ENCODE measurements around the gene NFASC. TPM values are rescaled to one million over a fixed set of nuclear protein-coding genes. Genes with fewer than 3 reads are reported as not detected.

The NFASC gene
- total RNA-seq, 1 donor, result 36.9 TPM

- Histone ChIP-seq H3K27me3 (ENCODE audit: insufficient read depth, low read length) (no peaks in the 10 kb centered on the region), H3K27ac (ENCODE audit: low read depth, low read length) (no peak overlapping the region), H3K79me2 (ENCODE audit: insufficient read depth, low read length) (no peaks in the 10 kb centered on the region), H3K4me1 (ENCODE audit: insufficient read depth, low read length) (no peaks in the 10 kb centered on the region), H3K4me3 (ENCODE audit: insufficient read depth, low read length) (no peak overlapping the region), H4K20me1 (ENCODE audit: insufficient read depth, low read length) (no peaks in the 10 kb centered on the region), H3K36me3 (ENCODE audit: insufficient read depth, low read length) (peaks cover 28% of the 10 kb centered on the region), H2AFZ (ENCODE audit: low read length) (no peak overlapping the region), H3K9me3 (ENCODE audit: low read depth, low read length) (no peaks in the 10 kb centered on the region), H3K4me2 (ENCODE audit: insufficient read depth, low read length) (no peak overlapping the region)
- TF ChIP-seq, protein P1, sequence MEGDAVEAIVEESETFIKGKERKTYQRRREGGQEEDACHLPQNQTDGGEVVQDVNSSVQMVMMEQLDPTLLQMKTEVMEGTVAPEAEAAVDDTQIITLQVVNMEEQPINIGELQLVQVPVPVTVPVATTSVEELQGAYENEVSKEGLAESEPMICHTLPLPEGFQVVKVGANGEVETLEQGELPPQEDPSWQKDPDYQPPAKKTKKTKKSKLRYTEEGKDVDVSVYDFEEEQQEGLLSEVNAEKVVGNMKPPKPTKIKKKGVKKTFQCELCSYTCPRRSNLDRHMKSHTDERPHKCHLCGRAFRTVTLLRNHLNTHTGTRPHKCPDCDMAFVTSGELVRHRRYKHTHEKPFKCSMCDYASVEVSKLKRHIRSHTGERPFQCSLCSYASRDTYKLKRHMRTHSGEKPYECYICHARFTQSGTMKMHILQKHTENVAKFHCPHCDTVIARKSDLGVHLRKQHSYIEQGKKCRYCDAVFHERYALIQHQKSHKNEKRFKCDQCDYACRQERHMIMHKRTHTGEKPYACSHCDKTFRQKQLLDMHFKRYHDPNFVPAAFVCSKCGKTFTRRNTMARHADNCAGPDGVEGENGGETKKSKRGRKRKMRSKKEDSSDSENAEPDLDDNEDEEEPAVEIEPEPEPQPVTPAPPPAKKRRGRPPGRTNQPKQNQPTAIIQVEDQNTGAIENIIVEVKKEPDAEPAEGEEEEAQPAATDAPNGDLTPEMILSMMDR (IDR thresholded peaks at IDR 0.05; ENCODE audit: extremely low read depth, low read depth, low read length), result no peak
- peak; percentile 47 for DNase-seq (ENCODE audit: insufficient read length, low spot score, missing footprints)
Observed at GRCh38 chr1:204978782-204979181, 108.1 kb downstream of the NFASC start.

GRCh38 chr1:204979306-204979705 lies 108.6 kb downstream of the NFASC start:
- H3K27ac ChIP-seq (ENCODE audit: low read depth, low read length), result no peak overlapping the region
- no peak overlapping the region for H3K4me2 ChIP-seq (ENCODE audit: insufficient read depth, low read length)
- DNase-seq (ENCODE audit: insufficient read length, low spot score, missing footprints), result no peak
- no peak overlapping the region for H2AFZ ChIP-seq (ENCODE audit: low read length)
- no peaks in the 10 kb centered on the region for H3K27me3 ChIP-seq (ENCODE audit: insufficient read depth, low read length)
- TF ChIP-seq, protein P1 (IDR thresholded peaks at IDR 0.05; ENCODE audit: extremely low read depth, low read depth, low read length), result no peak
- no peaks in the 10 kb centered on the region for H3K4me1 ChIP-seq (ENCODE audit: insufficient read depth, low read length)
- H3K79me2 ChIP-seq (ENCODE audit: insufficient read depth, low read length), result no peaks in the 10 kb centered on the region
- H3K9me3 ChIP-seq (ENCODE audit: low read depth, low read length), result no peaks in the 10 kb centered on the region
- H3K36me3 ChIP-seq (ENCODE audit: insufficient read depth, low read length), result peaks cover 27% of the 10 kb centered on the region
- no peaks in the 10 kb centered on the region for H4K20me1 ChIP-seq (ENCODE audit: insufficient read depth, low read length)
- H3K4me3 ChIP-seq (ENCODE audit: insufficient read depth, low read length), result no peak overlapping the region

GRCh38 chr1:204979891-204980649 lies 109.4 kb downstream of the NFASC start:
- no peaks in the 10 kb centered on the region for H3K79me2 ChIP-seq (ENCODE audit: insufficient read depth, low read length)
- H3K27ac ChIP-seq (ENCODE audit: low read depth, low read length), result no peak overlapping the region
- H2AFZ ChIP-seq (ENCODE audit: low read length), result no peak overlapping the region
- no peaks in the 10 kb centered on the region for H3K9me3 ChIP-seq (ENCODE audit: low read depth, low read length)
- TF ChIP-seq, protein P1 (IDR thresholded peaks at IDR 0.05; ENCODE audit: extremely low read depth, low read depth, low read length), result no peak
- DNase-seq (ENCODE audit: insufficient read length, low spot score, missing footprints), result peak; percentile 72
- no peaks in the 10 kb centered on the region for H3K27me3 ChIP-seq (ENCODE audit: insufficient read depth, low read length)
- H3K4me2 ChIP-seq (ENCODE audit: insufficient read depth, low read length), result no peak overlapping the region
- H3K4me3 ChIP-seq (ENCODE audit: insufficient read depth, low read length), result no peak overlapping the region
- no peaks in the 10 kb centered on the region for H4K20me1 ChIP-seq (ENCODE audit: insufficient read depth, low read length)
- H3K36me3 ChIP-seq (ENCODE audit: insufficient read depth, low read length), result peaks cover 19% of the 10 kb centered on the region
- H3K4me1 ChIP-seq (ENCODE audit: insufficient read depth, low read length), result no peaks in the 10 kb centered on the region

GRCh38 chr1:204980840-204981405 lies 110.3 kb downstream of the NFASC start:
- H3K27ac ChIP-seq (ENCODE audit: low read depth, low read length), result no peak overlapping the region
- H3K9me3 ChIP-seq (ENCODE audit: low read depth, low read length), result no peaks in the 10 kb centered on the region
- no peak overlapping the region for H2AFZ ChIP-seq (ENCODE audit: low read length)
- H3K79me2 ChIP-seq (ENCODE audit: insufficient read depth, low read length), result no peaks in the 10 kb centered on the region
- H3K36me3 ChIP-seq (ENCODE audit: insufficient read depth, low read length), result peaks cover 16% of the 10 kb centered on the region
- H3K4me2 ChIP-seq (ENCODE audit: insufficient read depth, low read length), result no peak overlapping the region
- no peaks in the 10 kb centered on the region for H3K4me1 ChIP-seq (ENCODE audit: insufficient read depth, low read length)
- H4K20me1 ChIP-seq (ENCODE audit: insufficient read depth, low read length), result no peaks in the 10 kb centered on the region
- TF ChIP-seq, protein P1 (IDR thresholded peaks at IDR 0.05; ENCODE audit: extremely low read depth, low read depth, low read length), result no peak
- no peak overlapping the region for H3K4me3 ChIP-seq (ENCODE audit: insufficient read depth, low read length)
- peak; percentile 85 for DNase-seq (ENCODE audit: insufficient read length, low spot score, missing footprints)
- H3K27me3 ChIP-seq (ENCODE audit: insufficient read depth, low read length), result no peaks in the 10 kb centered on the region

Data from osteoblast (primary cell).